ENCODE results near the gene POLH. TPM values are rescaled to one million over a fixed set of nuclear protein-coding genes. Genes with fewer than 3 reads are reported as not detected.

Gene POLH
- total RNA-seq, 1 donor from 2014 or later = 23.3 TPM

DNA sequence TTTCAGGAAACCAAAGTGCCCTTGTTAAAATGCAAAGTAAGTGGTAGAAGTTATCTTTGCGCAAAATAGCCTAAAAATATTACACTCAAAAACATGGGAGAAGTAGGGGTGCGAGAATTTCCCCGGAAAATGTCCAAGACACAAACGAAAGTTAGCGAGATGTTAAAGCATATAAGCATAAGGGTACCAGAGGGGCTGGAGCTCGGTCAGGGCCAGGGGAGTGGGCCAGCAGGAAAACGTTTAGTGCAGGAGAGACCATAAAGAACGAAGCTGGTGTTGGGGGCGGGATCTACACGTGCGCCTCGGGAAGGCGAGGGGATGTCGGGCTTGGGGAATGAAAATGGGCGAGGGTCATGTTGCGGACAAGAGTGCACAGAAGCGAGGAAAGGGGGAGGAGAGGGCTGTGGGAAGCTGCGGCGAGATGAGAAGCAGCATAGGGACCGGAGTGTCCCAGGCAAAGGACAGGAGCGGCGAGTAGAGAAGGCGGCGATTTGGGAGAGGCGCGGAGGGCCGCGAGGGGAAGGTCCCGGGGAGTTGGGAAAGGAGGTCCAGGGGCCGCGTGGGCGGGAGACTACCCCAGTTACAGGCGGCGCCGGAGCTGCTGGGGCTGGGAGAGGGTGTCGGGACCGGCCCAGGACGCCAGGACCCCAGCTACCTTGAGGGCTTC, 747 bp upstream of the POLH start:
- TF ChIP-seq, protein P1, sequence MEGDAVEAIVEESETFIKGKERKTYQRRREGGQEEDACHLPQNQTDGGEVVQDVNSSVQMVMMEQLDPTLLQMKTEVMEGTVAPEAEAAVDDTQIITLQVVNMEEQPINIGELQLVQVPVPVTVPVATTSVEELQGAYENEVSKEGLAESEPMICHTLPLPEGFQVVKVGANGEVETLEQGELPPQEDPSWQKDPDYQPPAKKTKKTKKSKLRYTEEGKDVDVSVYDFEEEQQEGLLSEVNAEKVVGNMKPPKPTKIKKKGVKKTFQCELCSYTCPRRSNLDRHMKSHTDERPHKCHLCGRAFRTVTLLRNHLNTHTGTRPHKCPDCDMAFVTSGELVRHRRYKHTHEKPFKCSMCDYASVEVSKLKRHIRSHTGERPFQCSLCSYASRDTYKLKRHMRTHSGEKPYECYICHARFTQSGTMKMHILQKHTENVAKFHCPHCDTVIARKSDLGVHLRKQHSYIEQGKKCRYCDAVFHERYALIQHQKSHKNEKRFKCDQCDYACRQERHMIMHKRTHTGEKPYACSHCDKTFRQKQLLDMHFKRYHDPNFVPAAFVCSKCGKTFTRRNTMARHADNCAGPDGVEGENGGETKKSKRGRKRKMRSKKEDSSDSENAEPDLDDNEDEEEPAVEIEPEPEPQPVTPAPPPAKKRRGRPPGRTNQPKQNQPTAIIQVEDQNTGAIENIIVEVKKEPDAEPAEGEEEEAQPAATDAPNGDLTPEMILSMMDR (IDR thresholded peaks at IDR 0.05) = no peak
- intact Hi-C loops (cut with micrococcal nuclease) = loop anchor here (10.0 kb wide), 1 partner anchor 810 kb away; the partner anchor contains the start of gene CDC5L
- H3K27me3 Mint-ChIP-seq = no peaks in the 10 kb centered on the region
- ATAC-seq (ENCODE audit: low read depth) (no peak), DNase-seq (no peak)
- peaks cover 46% of the 10 kb centered on the region for H3K36me3 Mint-ChIP-seq (ENCODE audit: low read depth)
- peak overlapping the region; percentile 77 for H3K27ac Mint-ChIP-seq
- peak overlapping the region; percentile 97 for H3K4me3 Mint-ChIP-seq
- H3K4me1 Mint-ChIP-seq = peaks cover 38% of the 10 kb centered on the region
- no peaks in the 10 kb centered on the region for H3K9me3 Mint-ChIP-seq
- CTCF ChIA-PET = interaction anchor here (0.6 to 1.5 kb wide), 2 partner anchors 16 to 25 kb away, joined by 3 to 4 read pairs; no protein-coding TSS in a partner anchor
- POLR2A ChIA-PET = interaction anchor here (0.6 to 1.2 kb wide), 6 partner anchors 54 to 696 kb away, joined by 3 to 8 read pairs (median 4); partner anchors contain the start of genes GTPBP2, HSP90AB1, MRPL14 and RPL7L1

DNA sequence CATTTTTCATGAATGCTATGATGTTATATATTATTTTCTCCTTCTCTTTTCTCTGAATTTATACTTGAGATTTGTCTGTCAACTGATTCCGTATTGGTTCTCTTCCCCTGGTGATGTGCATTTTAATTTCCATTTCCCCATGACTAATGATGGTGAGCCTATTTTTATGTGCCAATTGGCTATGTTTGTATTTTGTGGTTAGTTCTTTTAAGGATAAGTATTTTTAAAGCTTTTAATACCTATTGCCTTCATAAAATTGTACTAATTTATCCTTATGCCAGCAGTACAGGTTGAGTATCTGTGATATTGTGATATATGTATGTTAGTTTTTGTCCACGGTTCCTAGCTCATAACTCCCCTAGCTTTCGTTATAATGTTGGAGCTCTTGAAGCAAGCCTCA, 2.8 kb downstream of the POLH start:
- ChIA-PET CTCF (no interaction called here), POLR2A (interaction anchor here (0.7 to 1.3 kb wide), 2 partner anchors 57 to 686 kb away, joined by 3 read pairs; partner anchors contain the start of gene MAD2L1BP)
- DNase-seq (no peak), ATAC-seq (ENCODE audit: low read depth) (no peak)
- TF ChIP-seq, protein P1 (IDR thresholded peaks at IDR 0.05) = no peak
- H3K36me3 Mint-ChIP-seq (ENCODE audit: low read depth) = peaks cover 33% of the 10 kb centered on the region
- peak overlapping the region; percentile 39 for H3K4me3 Mint-ChIP-seq
- no peaks in the 10 kb centered on the region for H3K9me3 Mint-ChIP-seq
- H3K27ac Mint-ChIP-seq = peak overlapping the region; percentile 39
- H3K27me3 Mint-ChIP-seq = no peaks in the 10 kb centered on the region
- H3K4me1 Mint-ChIP-seq = peaks cover 38% of the 10 kb centered on the region
- intact Hi-C loops (cut with micrococcal nuclease) = loop anchor here (10.0 kb wide), 1 partner anchor 806 kb away; the partner anchor contains the start of gene CDC5L

DNA sequence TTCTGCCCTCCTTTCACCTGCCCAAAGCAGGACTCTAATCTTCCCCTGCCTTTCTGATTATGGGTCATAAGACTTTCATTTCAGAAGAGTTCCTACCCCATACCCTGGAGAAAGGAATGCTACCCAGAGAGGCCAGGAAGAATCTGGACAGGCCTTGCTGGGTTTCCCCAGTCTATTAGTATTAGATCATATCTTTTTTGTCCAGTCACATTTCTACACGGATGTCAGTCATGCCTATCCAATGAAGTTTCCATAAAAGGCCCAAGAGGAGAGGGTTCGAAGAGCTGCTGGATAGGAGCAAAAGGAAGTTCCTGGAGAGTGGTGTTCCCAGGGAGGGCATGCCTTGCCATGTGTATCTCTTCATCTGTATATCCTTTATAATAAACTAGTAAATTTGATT, 3.2 kb downstream of the POLH start:
- intact Hi-C loops (cut with micrococcal nuclease) = loop anchor here (10.0 kb wide), 1 partner anchor 806 kb away; the partner anchor contains the start of gene CDC5L
- CTCF ChIA-PET = no interaction called here
- POLR2A ChIA-PET = interaction anchor here (0.7 to 1.3 kb wide), 2 partner anchors 57 to 687 kb away, joined by 3 read pairs; partner anchors contain the start of gene MAD2L1BP
- Mint-ChIP-seq H3K27ac (peak overlapping the region; percentile 39), H3K4me3 (no peak overlapping the region), H3K4me1 (peaks cover 41% of the 10 kb centered on the region), H3K9me3 (no peaks in the 10 kb centered on the region), H3K36me3 (ENCODE audit: low read depth) (peaks cover 37% of the 10 kb centered on the region), H3K27me3 (no peaks in the 10 kb centered on the region)
- DNase-seq = no peak
- TF ChIP-seq, protein P1 (IDR thresholded peaks at IDR 0.05) = no peak
- ATAC-seq (ENCODE audit: low read depth) = no peak

DNA sequence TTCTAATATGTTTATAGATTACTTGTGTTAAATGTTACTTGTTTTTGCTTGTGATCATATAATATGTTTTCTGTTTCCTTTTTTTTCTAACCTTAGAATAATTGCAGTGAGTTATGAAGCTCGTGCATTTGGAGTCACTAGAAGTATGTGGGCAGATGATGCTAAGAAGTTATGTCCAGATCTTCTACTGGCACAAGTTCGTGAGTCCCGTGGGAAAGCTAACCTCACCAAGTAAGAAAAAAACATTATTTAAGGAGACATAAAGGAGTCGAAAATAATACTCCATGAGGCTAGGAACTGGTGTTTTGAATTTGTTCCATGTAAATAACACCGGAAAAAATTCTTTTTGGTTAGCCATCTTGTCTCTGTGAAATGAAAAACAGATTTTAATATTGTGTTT, 6.9 kb downstream of the POLH start:
- ATAC-seq (ENCODE audit: low read depth) = no peak
- TF ChIP-seq, protein P1 (IDR thresholded peaks at IDR 0.05) = no peak
- no peak for DNase-seq
- intact Hi-C loops (cut with micrococcal nuclease) = no loop called here
- POLR2A ChIA-PET = no interaction called here
- CTCF ChIA-PET = no interaction called here
- Mint-ChIP-seq H3K9me3 (no peaks in the 10 kb centered on the region), H3K36me3 (ENCODE audit: low read depth) (peaks cover 57% of the 10 kb centered on the region), H3K27ac (no peak overlapping the region), H3K27me3 (no peaks in the 10 kb centered on the region), H3K4me3 (no peak overlapping the region), H3K4me1 (peaks cover 19% of the 10 kb centered on the region)

DNA sequence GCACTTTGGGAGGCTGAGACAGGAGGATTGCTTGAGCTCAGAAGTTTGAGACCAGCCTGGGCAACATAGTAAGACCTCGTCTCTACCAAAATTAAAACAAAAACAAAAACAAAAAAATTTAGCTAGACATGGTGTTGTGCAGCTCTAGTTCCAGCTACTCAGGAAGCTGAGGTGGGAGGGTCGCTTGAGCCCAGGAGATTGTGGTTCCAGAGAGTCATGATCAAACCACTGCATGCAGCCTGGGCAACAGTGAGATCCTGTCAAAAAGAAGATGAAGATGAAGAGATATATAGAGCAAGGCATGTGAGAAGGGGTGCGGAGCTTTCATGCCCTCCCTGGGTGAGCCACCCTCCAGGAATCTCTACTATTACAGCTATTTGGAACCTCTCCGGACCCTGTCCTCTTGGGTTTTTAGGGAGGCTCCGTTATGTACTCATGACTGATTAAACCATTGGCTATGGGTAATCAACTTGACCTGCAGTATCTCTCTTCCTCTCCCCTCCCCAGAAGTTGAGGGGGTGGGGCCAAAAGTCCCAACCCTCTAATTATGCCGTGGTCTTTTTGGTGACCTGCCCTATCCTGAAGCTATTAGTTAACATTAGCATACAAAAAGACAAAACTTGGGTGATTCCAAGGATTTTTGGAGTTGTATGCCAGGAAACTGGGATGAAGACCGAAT, 9.0 kb downstream of the POLH start:
- ATAC-seq (ENCODE audit: low read depth) (no peak), DNase-seq (no peak)
- TF ChIP-seq, protein P1 (IDR thresholded peaks at IDR 0.05) = no peak
- no peak overlapping the region for H3K4me3 Mint-ChIP-seq
- H3K36me3 Mint-ChIP-seq (ENCODE audit: low read depth) = peaks cover 67% of the 10 kb centered on the region
- no peaks in the 10 kb centered on the region for H3K9me3 Mint-ChIP-seq
- peaks cover 5% of the 10 kb centered on the region for H3K4me1 Mint-ChIP-seq
- H3K27me3 Mint-ChIP-seq = no peaks in the 10 kb centered on the region
- ChIA-PET POLR2A (no interaction called here), CTCF (interaction anchor here (1.6 kb wide), 1 partner anchor 9 kb away, joined by 4 read pairs; no protein-coding TSS in a partner anchor)
- no peak overlapping the region for H3K27ac Mint-ChIP-seq
- intact Hi-C loops (cut with micrococcal nuclease) = no loop called here
